ENCODE data around the gene SAT2.

The SAT2 gene

DNA sequence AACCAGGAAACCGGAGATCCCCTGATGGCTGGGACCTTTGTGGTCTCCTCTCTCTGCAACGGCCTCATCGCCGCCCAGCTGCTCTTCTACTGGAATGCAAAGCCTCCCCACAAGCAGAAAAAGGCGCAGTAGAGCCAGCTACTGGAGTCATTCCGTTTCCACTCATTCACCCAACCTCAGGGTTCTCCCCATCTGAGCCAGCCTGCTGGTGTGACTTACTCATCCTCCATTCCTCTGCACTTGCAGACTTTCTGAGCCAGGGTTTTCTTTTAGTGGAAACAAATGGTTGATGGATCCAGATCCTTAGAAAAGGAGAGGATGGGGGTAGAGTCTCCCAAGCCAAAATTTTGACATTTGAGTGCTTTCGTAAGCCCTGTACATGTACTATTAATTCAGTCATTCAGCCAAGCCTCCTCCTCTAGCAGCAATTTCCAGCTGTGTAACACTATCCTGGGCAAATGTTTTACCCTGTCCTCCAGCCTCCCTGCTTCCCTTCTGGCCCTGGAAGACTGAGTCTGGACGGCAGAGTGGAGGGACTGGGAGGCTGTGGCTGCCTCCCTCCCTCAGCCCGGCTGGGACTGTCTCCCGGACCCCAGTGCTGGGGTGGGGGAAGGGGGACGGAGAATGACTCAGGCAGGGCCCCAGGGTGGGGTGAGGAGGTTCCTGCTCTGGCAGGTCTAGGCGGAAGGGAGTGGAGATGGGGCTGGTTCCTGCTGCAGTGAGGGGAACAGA lies 40.0 kb downstream of the SAT2 start:
- H2AFZ ChIP-seq (ENCODE audit: low read depth, low read length) = no peak overlapping the region
- H3K36me3 ChIP-seq (replicated peaks; ENCODE audit: low read depth, low read length) = peaks cover 2% of the 10 kb centered on the region
- H3K9ac ChIP-seq (ENCODE audit: low read length) = no peak overlapping the region
- H3K4me1 ChIP-seq (ENCODE audit: low read length) = peaks cover 13% of the 10 kb centered on the region
- no peak overlapping the region for H3K4me3 ChIP-seq (ENCODE audit: low read length)
- H4K20me1 ChIP-seq (ENCODE audit: insufficient read depth, low read length) = no peaks in the 10 kb centered on the region
- no peak overlapping the region for H3K27ac ChIP-seq (ENCODE audit: low read length)
- H3K9me3 ChIP-seq (ENCODE audit: insufficient read depth, low read length) = no peaks in the 10 kb centered on the region
- H3K79me2 ChIP-seq (ENCODE audit: low read length) = peaks cover 26% of the 10 kb centered on the region
- H3K4me2 ChIP-seq (ENCODE audit: low read length) = no peak overlapping the region
- TF ChIP-seq, protein P1, sequence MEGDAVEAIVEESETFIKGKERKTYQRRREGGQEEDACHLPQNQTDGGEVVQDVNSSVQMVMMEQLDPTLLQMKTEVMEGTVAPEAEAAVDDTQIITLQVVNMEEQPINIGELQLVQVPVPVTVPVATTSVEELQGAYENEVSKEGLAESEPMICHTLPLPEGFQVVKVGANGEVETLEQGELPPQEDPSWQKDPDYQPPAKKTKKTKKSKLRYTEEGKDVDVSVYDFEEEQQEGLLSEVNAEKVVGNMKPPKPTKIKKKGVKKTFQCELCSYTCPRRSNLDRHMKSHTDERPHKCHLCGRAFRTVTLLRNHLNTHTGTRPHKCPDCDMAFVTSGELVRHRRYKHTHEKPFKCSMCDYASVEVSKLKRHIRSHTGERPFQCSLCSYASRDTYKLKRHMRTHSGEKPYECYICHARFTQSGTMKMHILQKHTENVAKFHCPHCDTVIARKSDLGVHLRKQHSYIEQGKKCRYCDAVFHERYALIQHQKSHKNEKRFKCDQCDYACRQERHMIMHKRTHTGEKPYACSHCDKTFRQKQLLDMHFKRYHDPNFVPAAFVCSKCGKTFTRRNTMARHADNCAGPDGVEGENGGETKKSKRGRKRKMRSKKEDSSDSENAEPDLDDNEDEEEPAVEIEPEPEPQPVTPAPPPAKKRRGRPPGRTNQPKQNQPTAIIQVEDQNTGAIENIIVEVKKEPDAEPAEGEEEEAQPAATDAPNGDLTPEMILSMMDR (IDR thresholded peaks at IDR 0.05; ENCODE audit: low read depth, low read length) = no peak
- no peak for TF ChIP-seq EZH2phosphoT487 (IDR thresholded peaks at IDR 0.05; ENCODE audit: low read depth)
- H3K27me3 ChIP-seq (ENCODE audit: low read depth, low read length) = no peaks in the 10 kb centered on the region

DNA sequence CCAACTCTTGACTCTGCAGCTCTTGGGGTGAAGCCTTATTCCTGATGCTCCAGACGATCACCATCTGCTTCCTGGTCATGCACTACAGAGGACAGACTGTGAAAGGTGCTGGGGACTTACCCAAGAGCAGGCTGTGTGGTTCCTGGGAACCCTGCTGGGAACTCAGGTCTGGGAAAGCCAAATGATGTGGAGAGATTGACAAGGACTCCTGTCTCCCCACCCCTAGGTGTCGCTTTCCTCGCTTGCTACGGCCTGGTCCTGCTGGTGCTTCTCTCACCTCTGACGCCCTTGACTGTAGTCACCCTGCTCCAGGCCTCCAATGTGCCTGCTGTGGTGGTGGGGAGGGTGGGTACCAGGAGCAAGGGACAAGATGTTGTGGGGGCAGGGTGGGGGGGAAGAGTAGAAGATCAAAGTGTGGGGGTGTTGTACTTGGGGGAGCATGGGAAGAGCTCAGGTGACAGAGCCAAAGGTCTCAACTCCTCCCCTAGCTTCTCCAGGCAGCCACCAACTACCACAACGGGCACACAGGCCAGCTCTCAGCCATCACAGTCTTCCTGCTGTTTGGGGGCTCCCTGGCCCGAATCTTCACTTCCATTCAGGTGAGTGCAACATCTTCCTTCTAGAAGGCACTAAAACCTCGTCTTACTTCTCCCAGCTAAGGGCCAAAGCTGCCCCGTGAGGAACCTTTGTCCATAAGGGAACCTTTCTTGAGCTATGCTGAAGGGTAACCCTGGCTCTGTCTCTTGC lies 40.8 kb downstream of the SAT2 start:
- TF ChIP-seq, protein P1 (IDR thresholded peaks at IDR 0.05; ENCODE audit: low read depth, low read length) = peak; percentile 40
- no peak for TF ChIP-seq EZH2phosphoT487 (IDR thresholded peaks at IDR 0.05; ENCODE audit: low read depth)
- Histone ChIP-seq H3K27me3 (ENCODE audit: low read depth, low read length) (no peaks in the 10 kb centered on the region), H3K9ac (ENCODE audit: low read length) (no peak overlapping the region), H3K36me3 (replicated peaks; ENCODE audit: low read depth, low read length) (peaks cover 10% of the 10 kb centered on the region), H3K4me1 (ENCODE audit: low read length) (peaks cover 21% of the 10 kb centered on the region), H3K79me2 (ENCODE audit: low read length) (peaks cover 33% of the 10 kb centered on the region), H3K9me3 (ENCODE audit: insufficient read depth, low read length) (no peaks in the 10 kb centered on the region), H3K4me2 (ENCODE audit: low read length) (no peak overlapping the region), H4K20me1 (ENCODE audit: insufficient read depth, low read length) (no peaks in the 10 kb centered on the region), H3K4me3 (ENCODE audit: low read length) (no peak overlapping the region), H3K27ac (ENCODE audit: low read length) (no peak overlapping the region), H2AFZ (ENCODE audit: low read depth, low read length) (no peak overlapping the region)

DNA sequence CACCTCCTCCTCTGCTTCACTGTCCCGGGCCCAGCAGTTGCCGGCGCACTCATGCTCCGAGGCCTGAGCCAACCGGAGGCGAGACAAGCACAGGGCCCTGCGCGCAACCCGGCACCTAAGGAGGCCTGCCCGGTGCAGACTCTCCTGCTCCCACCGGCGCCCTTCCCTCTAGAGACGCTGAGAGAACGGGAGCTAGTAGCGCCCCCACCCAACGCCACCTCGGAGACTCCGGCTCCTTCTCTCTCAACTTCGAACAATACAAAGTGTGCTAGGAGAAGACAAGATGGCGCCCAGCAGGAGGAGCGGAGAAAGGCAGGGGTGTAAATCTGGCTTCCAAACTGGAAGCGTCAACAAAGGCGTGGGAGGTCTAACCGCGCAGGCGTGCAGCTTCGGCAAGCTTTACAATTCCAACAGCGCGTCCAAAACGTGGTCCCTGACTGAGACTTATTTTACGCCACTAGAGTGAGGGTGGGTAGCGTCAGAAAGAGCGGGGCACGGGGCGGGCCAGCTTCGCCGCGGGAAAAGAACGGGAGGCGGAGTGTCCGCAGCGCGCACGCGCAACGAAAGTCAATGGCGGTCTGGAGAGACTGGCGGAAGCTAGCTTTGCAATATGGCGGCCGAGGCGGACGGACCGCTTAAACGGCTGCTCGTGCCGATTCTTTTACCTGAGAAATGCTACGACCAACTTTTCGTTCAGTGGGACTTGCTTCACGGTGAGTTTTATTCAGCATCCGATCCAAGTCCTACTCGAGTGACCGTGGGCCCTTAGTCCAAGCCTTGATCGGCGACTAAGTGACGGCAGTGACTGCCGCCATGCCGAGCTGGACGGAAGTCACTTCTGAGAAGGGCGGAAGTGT lies 44.1 kb downstream of the SAT2 start, which contains the start of gene MPDU1:
TSS of gene MPDU1 (plus strand) at position 600 of the 857 bp plus-strand sequence. CDS start at position 611, 11 bp downstream.
- Histone ChIP-seq H3K36me3 (replicated peaks; ENCODE audit: low read depth, low read length) (peaks cover 23% of the 10 kb centered on the region), H4K20me1 (ENCODE audit: insufficient read depth, low read length) (peaks cover 6% of the 10 kb centered on the region; the same call in 1 of the 2 replicates), H3K4me1 (ENCODE audit: low read length) (peaks cover 40% of the 10 kb centered on the region), H3K9me3 (ENCODE audit: insufficient read depth, low read length) (no peaks in the 10 kb centered on the region), H3K27me3 (ENCODE audit: low read depth, low read length) (no peaks in the 10 kb centered on the region), H2AFZ (ENCODE audit: low read depth, low read length) (peak within 1 kb of the TSS; percentile 59), H3K4me2 (ENCODE audit: low read length) (peak within 1 kb of the TSS; percentile 97), H3K9ac (ENCODE audit: low read length) (peak within 1 kb of the TSS; percentile 95), H3K4me3 (ENCODE audit: low read length) (peak within 1 kb of the TSS; percentile 98), H3K27ac (ENCODE audit: low read length) (peak within 1 kb of the TSS; percentile 88), H3K79me2 (ENCODE audit: low read length) (peaks cover 45% of the 10 kb centered on the region)
- TF ChIP-seq, protein P1 (IDR thresholded peaks at IDR 0.05; ENCODE audit: low read depth, low read length) = no peak
- no peak for TF ChIP-seq EZH2phosphoT487 (IDR thresholded peaks at IDR 0.05; ENCODE audit: low read depth)

Data from OCI-LY3 (cell line).